GM12874 (cell line): Measurements from ENCODE around the gene FOXN3.

ENCODE experiments used
- TF ChIP-seq, protein P1 (sequence below): IDR thresholded peaks from 2 replicates; pipeline ENCODE4 v1.5.1; 2011; ENCODE audit warnings: low read depth, mild to moderate bottlenecking, control low read depth, low read length, moderate library complexity; ENCODE audit not compliant: insufficient read depth

The FOXN3 gene

DNA sequence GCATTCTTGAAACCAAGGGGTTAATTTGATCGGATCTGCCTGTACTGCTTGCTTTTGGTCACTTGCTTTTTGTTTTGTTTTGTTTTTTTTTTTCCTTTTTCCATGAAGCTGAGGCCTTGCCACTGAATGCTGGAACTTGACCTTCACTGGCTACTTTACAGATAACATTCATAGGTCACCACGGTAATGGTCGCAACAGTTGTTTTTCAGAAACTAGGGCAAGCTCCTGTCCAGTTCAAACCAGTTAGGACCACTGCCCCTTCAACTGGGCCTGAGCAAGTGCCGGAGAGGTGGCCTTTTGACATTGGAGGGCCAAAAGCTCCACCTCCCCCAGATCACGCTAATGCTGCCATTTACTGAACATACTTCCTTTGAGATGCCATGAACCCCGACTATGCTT, 147.6 kb downstream of the FOXN3 start:
- TF ChIP-seq, protein P1, sequence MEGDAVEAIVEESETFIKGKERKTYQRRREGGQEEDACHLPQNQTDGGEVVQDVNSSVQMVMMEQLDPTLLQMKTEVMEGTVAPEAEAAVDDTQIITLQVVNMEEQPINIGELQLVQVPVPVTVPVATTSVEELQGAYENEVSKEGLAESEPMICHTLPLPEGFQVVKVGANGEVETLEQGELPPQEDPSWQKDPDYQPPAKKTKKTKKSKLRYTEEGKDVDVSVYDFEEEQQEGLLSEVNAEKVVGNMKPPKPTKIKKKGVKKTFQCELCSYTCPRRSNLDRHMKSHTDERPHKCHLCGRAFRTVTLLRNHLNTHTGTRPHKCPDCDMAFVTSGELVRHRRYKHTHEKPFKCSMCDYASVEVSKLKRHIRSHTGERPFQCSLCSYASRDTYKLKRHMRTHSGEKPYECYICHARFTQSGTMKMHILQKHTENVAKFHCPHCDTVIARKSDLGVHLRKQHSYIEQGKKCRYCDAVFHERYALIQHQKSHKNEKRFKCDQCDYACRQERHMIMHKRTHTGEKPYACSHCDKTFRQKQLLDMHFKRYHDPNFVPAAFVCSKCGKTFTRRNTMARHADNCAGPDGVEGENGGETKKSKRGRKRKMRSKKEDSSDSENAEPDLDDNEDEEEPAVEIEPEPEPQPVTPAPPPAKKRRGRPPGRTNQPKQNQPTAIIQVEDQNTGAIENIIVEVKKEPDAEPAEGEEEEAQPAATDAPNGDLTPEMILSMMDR, result no peak

DNA sequence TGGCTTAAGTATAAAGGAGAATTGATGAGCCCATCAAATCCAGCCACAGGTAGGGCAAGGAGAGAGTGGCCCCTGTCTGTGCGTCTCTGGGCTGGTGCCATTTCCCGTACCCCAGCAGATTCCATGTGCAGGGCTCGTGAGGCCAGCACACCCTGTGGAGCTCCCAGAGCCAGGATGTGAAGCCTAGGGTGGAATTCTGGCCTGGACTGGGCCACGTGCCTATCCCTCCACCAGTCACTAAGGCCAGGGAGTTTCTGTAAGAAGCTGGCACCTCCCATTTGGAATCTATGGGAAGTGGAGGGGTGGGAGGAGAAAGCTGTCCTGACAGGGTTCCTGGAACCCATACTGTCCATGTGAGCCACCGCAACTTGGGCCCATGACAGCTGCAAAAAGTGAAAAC, 148.5 kb downstream of the FOXN3 start:
- TF ChIP-seq, protein P1, result no peak

DNA sequence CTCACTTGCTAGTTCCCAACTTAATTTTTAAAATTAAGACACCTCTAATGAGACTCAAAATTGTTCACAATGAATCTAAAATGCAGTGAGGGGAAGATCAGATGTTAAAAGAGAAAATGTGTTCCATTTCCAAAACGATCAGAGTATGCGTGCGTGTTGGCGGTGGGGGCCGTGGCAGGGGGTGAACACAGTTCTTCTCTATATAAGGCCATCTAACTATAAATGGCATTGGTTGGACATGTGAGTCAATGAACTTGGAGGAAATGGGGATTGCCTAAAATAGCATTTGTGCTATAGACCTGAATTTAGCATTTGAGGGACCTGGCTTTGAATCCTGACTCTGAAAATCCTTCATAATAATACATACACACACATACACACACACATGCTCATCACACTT, 149.4 kb downstream of the FOXN3 start:
- TF ChIP-seq, protein P1, result no peak

DNA sequence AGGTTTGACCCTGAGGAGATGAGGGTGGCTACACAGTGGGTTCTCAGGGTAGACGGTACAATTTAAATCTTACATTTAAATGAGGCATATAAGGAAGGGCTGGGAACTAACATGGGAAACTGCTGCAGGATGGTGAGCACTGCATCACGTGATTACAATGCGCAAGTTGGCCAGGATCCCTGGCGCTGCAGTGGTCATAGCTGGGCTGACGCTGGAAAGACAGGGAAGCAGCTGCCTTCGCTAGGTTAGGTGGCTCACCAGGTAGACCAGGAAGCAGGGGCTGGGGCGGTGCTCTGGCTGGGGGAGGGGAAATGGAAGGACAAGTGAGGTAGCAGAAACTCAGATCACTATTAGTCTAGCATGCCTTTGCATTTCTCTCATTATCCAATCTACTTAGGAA, 149.9 kb downstream of the FOXN3 start:
- TF ChIP-seq, protein P1, result no peak

DNA sequence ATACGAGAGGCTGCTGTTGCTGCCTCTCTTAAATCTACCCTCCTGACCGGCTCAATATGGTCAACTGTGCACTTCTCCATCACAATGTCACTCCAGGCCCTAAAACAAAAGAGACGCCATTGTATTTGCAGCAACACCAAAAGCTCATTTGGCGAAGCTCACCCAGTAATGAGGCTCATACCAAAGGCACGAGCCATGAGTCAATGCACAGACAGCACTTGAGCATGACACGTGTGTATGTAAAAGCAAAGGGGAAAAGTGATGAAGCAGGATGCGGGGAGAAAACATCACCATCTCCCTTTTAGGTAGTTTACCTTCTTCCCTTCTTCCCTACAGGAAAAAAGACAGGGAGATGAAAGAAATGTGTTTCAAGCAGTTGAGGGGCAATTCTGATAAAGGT, 150.3 kb downstream of the FOXN3 start:
- TF ChIP-seq, protein P1, result no peak

DNA sequence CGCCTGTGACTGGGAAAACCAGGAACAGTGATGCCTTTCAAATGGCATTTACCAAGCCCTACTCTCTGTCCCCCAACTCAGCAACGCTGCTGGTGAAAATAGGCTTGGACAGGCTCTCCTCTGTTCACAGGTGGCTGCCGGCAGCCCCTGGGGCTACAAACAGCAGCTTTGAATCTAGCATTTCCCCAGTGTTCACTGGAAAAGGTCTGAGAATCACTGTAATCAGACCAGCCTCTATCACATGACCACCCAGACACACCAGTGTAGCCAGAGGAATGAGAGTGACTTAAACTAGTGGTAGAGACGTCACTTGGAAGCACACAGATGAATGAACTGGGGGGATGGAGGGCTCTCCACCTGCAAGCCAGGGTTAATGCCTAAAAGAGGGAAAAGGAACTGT, 151.8 kb downstream of the FOXN3 start:
- TF ChIP-seq, protein P1, result no peak

DNA sequence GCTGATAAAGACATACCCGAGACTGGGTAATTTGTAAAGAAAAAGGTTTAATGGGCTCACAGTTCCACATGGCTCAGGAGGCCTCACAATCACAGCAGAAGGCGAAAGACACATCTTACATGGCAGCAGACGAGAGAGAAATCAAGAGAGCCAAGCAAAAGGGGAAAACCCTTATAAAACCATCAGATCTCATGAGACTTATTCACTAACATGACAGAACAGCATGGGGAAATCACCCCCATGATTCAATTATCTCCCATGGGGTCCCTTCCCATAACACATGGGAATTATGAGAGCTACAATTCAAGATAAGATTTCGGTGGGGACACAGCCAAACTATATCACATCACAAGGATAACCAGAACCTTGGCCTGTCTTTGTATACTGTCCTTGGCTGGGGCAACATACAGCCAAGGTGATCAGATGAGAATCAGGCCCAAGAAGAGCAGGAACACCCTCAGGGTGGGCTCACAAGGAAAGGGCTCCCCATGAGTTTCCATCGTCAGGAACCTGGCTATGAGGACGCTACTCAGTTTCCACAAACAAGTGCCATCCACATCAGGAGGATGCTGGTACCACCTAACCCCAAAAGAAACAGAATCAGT, 152.7 kb downstream of the FOXN3 start:
- TF ChIP-seq, protein P1, result no peak
